ENCODE measurements around the gene ZBED4.

DNA sequence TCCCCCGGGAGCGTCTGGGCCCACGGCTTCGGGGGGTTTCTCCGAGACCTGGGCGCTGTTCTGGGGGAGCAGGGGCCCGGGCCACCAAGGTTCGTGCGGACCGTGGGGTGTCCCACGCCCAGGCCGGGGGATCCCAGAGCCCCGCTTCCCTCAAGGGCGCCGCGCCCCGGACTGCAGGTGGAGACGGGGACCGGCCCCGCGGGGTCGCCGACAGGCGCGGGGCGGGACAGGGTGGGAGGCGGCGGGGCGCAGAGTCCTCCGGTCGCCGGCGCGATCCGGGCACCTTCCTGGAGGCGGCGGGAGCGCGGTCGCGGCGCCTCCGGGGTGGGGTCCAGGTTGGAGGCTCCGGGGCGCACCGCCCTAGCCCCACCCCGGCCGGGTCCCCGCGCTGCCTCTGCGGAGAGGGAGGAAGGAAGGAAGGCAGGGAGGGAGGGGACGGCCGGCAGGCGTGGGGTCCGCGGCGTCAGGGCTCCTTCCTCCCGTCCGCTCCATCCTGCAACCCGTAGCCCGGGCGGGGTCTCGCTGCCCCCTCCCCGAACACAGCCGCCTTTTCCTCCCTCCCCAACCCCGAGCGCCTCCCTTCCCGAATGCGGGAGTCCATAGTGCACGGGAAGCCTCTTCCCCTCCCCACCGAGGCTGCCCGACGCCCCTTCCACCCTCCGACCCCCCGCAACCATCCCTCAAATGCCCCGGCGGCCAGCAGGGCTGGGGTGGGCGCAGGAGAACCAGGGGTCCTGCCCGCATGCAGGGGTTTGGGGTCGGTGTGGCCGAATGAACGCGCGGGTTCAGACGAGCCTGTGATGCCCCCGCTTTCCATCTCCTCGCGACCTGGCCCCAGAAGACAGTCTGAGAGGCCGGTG is 4.3 kb upstream of the ZBED4 start:
- no peak for TF ChIP-seq CTCF (conservative IDR thresholded peaks at IDR 0.05; ENCODE audit: low read depth in 2 of 2)
- no peak for TF ChIP-seq EZH2phosphoT487 (IDR thresholded peaks at IDR 0.05; ENCODE audit: unreplicated experiment)
- TF ChIP-seq, protein P1, sequence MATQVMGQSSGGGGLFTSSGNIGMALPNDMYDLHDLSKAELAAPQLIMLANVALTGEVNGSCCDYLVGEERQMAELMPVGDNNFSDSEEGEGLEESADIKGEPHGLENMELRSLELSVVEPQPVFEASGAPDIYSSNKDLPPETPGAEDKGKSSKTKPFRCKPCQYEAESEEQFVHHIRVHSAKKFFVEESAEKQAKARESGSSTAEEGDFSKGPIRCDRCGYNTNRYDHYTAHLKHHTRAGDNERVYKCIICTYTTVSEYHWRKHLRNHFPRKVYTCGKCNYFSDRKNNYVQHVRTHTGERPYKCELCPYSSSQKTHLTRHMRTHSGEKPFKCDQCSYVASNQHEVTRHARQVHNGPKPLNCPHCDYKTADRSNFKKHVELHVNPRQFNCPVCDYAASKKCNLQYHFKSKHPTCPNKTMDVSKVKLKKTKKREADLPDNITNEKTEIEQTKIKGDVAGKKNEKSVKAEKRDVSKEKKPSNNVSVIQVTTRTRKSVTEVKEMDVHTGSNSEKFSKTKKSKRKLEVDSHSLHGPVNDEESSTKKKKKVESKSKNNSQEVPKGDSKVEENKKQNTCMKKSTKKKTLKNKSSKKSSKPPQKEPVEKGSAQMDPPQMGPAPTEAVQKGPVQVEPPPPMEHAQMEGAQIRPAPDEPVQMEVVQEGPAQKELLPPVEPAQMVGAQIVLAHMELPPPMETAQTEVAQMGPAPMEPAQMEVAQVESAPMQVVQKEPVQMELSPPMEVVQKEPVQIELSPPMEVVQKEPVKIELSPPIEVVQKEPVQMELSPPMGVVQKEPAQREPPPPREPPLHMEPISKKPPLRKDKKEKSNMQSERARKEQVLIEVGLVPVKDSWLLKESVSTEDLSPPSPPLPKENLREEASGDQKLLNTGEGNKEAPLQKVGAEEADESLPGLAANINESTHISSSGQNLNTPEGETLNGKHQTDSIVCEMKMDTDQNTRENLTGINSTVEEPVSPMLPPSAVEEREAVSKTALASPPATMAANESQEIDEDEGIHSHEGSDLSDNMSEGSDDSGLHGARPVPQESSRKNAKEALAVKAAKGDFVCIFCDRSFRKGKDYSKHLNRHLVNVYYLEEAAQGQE (IDR thresholded peaks at IDR 0.05; ENCODE audit: unreplicated experiment): no peak
- TF ChIP-seq EZH2 (IDR thresholded peaks at IDR 0.05; ENCODE audit: low read depth, unreplicated experiment): peak; percentile 83
- TF ChIP-seq POLR2AphosphoS5 (IDR thresholded peaks at IDR 0.05; ENCODE audit: low read depth): no peak
- TF ChIP-seq JUNB (IDR thresholded peaks at IDR 0.05; ENCODE audit: unreplicated experiment): no peak
- no peak for TF ChIP-seq NANOG (IDR thresholded peaks at IDR 0.05; ENCODE audit: borderline replicate concordance)
